HFFc6 (cell line): ENCODE measurements around the gene SV2C. TPM values are rescaled to one million over a fixed set of nuclear protein-coding genes. Genes with fewer than 3 reads are reported as not detected.
"Not testable (repeated sequence)": the region's sequence is repeated elsewhere in the genome, so short reads cannot be mapped to it uniquely, and the experiment has no call there.

Source experiments
- DNase-seq: peaks from one replicate; pipeline ENCODE4 v3.0.0-alpha.2; 2018
- H3K27ac Mint-ChIP-seq: 2 replicates; pipeline ENCODE4 v1.8.0; 2020; ENCODE audit warnings: mild to moderate bottlenecking, mixed read lengths
- H3K27me3 Mint-ChIP-seq: 2 replicates; pipeline ENCODE4 v1.8.0; 2021; ENCODE audit warnings: mild to moderate bottlenecking, moderate library complexity, mixed read lengths; ENCODE audit not compliant: insufficient read depth
- H3K36me3 Mint-ChIP-seq: 2 replicates; pipeline ENCODE4 v1.8.0; 2021; ENCODE audit warnings: low read depth, mixed read lengths
- H3K4me1 Mint-ChIP-seq: 2 replicates; pipeline ENCODE4 v1.8.0; 2020; ENCODE audit warnings: low read depth, mixed read lengths
- H3K4me3 Mint-ChIP-seq: 2 replicates; pipeline ENCODE4 v1.8.0; 2020; ENCODE audit warnings: mild to moderate bottlenecking, moderate library complexity, mixed read lengths
- H3K9me3 Mint-ChIP-seq: 2 replicates; pipeline ENCODE4 v1.8.0; 2020; ENCODE audit warnings: mild to moderate bottlenecking, mixed read lengths
- total RNA-seq, 6 experiments: library from RNA; stranded (reverse); fragmentation: NEBNext Ultra II Directional; extraction: Animal tissue kit (Norgen Biotek cat#: 25700); gene quantifications; 2 replicates in 1 of 6; 3 replicates in 5 of 6; pipeline ENCODE4 v1.2.3, GENCODE V29; 2021
- TF ChIP-seq, protein P1 (sequence below): fragments of 200-600 bp; sonication (generic); IDR thresholded peaks from 2 replicates; pipeline ENCODE4 v1.5.0; 2021; ENCODE audit warnings: antibody characterized with exemption, mild to moderate bottlenecking

The SV2C gene
- total RNA-seq, 6 experiments from 2014 or later: not detected

- no peaks in the 10 kb centered on the region for H3K4me1 Mint-ChIP-seq
- TF ChIP-seq, protein P1, sequence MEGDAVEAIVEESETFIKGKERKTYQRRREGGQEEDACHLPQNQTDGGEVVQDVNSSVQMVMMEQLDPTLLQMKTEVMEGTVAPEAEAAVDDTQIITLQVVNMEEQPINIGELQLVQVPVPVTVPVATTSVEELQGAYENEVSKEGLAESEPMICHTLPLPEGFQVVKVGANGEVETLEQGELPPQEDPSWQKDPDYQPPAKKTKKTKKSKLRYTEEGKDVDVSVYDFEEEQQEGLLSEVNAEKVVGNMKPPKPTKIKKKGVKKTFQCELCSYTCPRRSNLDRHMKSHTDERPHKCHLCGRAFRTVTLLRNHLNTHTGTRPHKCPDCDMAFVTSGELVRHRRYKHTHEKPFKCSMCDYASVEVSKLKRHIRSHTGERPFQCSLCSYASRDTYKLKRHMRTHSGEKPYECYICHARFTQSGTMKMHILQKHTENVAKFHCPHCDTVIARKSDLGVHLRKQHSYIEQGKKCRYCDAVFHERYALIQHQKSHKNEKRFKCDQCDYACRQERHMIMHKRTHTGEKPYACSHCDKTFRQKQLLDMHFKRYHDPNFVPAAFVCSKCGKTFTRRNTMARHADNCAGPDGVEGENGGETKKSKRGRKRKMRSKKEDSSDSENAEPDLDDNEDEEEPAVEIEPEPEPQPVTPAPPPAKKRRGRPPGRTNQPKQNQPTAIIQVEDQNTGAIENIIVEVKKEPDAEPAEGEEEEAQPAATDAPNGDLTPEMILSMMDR: no peak
- DNase-seq: no peak
- no peak overlapping the region for H3K27ac Mint-ChIP-seq
- H3K36me3 Mint-ChIP-seq: no peaks in the 10 kb centered on the region
- no peaks in the 10 kb centered on the region for H3K9me3 Mint-ChIP-seq
- peaks cover 3% of the 10 kb centered on the region for H3K27me3 Mint-ChIP-seq
- no peak overlapping the region for H3K4me3 Mint-ChIP-seq
These were observed 249.5 kb downstream of the SV2C start for GRCh38 chr5:76332611-76333205.

DNA sequence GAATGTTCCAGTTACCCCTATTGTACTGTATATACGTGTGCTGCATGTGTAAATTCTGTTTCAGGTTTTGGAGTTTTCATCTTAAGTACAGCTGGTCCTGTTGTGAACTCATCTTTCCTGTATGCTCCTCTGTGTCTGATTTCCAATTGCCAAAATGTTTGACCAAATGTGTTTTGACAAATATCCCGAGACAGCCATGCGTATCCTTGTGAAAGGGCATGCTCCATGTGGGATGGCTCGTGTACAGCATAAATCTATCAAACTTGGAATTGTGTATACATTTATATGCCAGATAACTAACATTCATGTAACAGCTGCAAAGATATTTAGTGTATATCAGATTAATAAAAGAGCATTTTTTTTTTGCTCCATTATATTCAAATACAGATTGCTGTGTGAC is 250.4 kb downstream of the SV2C start:
- no peak for DNase-seq
- Mint-ChIP-seq H3K4me1 (no peaks in the 10 kb centered on the region), H3K9me3 (no peaks in the 10 kb centered on the region), H3K36me3 (no peaks in the 10 kb centered on the region), H3K27ac (no peak overlapping the region), H3K27me3 (no peaks in the 10 kb centered on the region; the same call in none of the 2 replicates), H3K4me3 (no peak overlapping the region)
- TF ChIP-seq, protein P1: no peak

GRCh38 chr5:76334574-76334973 is 251.4 kb downstream of the SV2C start:
- H3K4me1 Mint-ChIP-seq: no peaks in the 10 kb centered on the region
- TF ChIP-seq, protein P1: no peak
- H3K9me3 Mint-ChIP-seq: no peaks in the 10 kb centered on the region
- H3K27me3 Mint-ChIP-seq: no peaks in the 10 kb centered on the region; the same call in none of the 2 replicates
- H3K4me3 Mint-ChIP-seq: no peak overlapping the region
- H3K27ac Mint-ChIP-seq: no peak overlapping the region
- no peak for DNase-seq
- H3K36me3 Mint-ChIP-seq: no peaks in the 10 kb centered on the region

DNA sequence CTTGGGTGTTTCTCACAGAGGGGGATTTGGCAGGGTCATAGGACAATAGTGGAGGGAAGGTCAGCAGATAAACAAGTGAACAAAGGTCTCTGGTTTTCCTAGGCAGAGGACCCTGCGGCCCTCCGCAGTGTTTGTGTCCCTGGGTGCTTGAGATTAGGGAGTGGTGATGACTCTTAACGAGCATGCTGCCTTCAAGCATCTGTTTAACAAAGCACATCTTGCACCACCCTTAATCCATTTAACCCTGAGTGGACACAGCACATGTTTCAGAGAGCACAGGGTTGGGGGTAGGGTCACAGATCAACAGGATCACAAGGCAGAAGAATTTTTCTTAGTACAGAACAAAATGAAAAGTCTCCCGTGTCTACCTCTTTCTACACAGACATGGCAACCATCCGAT is 252.3 kb downstream of the SV2C start:
- not testable (repeated sequence) for H3K27ac Mint-ChIP-seq, H3K4me3 Mint-ChIP-seq, H3K9me3 Mint-ChIP-seq, H3K36me3 Mint-ChIP-seq, H3K27me3 Mint-ChIP-seq, DNase-seq, H3K4me1 Mint-ChIP-seq

DNA sequence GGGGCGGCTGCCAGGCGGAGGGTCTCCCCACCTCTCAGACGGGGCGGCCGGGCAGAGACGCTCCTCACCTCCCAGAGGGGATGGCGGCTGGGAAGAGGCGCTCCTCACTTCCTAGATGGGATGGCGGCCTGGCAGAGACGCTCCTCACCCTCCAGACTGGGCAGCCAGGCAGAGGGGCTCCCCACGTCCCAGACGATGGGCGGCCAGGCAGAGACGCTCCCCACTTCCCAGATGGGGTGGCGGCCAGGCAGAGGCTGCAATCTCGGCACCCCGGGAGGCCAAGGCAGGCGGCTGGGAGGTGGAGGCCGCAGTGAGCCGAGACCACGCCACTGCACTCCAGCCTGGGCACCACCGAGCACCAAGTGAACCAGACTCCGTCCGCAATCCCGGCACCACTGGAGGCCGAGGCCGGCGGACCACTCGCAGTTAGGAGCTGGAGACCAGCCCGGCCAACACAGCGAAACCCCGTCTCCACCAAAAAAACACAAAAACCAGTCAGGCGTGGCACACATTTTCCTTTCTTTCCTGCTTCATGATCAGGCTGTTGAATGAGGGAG is 253.1 kb downstream of the SV2C start:
- DNase-seq, H3K4me3 Mint-ChIP-seq, H3K9me3 Mint-ChIP-seq, H3K36me3 Mint-ChIP-seq, H3K27me3 Mint-ChIP-seq, H3K27ac Mint-ChIP-seq, H3K4me1 Mint-ChIP-seq: not testable (repeated sequence)

DNA sequence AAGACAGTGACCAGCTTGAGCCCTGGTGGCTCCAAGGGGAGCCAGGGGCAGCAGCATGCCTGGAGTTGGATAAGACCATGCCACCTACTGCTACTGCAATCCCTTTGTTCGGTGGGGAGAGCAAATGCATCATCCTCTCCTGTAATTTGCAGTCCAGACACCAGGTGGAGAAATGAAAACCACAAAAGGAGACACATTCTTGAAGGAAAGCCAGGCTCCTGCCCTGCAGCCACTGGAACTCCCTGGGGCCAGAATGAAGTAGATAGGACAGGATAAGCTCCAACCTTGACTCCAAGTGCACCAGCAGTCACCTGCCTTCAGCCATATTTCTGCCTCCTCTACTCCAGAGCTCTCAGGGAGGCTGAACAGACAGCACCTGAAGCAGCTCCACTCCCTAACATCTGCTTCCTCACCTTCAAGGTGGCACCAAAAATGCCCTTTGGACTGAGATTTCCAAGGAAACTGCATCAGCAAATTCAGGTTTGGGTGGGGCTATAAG is 254.8 kb downstream of the SV2C start:
- Mint-ChIP-seq H3K27ac (no peak overlapping the region), H3K4me1 (no peaks in the 10 kb centered on the region), H3K36me3 (no peaks in the 10 kb centered on the region), H3K27me3 (peaks cover 4% of the 10 kb centered on the region), H3K4me3 (no peak overlapping the region), H3K9me3 (no peaks in the 10 kb centered on the region)
- TF ChIP-seq, protein P1: peak; percentile 71
- peak; percentile 68 for DNase-seq
